HEK293 (cell line): ENCODE measurements around the gene ATP6V0C.

Source experiments
- FEZF1 ChIP-seq: fragments of 450-650 bp; formaldehyde crosslinking; IDR thresholded peaks from 2 replicates; pipeline ENCODE4 v1.5.1; 2016; ENCODE audit warnings: missing biosample characterization, missing genetic modification characterization
- HOXA7 ChIP-seq: sonication (generic); formaldehyde crosslinking; IDR thresholded peaks from 2 replicates; pipeline ENCODE4 v1.8.1; 2022; ENCODE audit warnings: missing genetic modification reagents, borderline replicate concordance
- KLF10 ChIP-seq: fragments of 450-650 bp; IDR thresholded peaks from 2 replicates; pipeline ENCODE4 v1.5.1; 2018; ENCODE audit warnings: missing biosample characterization, mild to moderate bottlenecking, missing genetic modification characterization
- KLF9 ChIP-seq: fragments of 450-650 bp; formaldehyde crosslinking; IDR thresholded peaks from 2 replicates; pipeline ENCODE4 v1.5.1; 2016; ENCODE audit warnings: missing biosample characterization, missing genetic modification characterization, low read depth
- SP2 ChIP-seq: fragments of 450-650 bp; formaldehyde crosslinking; IDR thresholded peaks from 2 replicates; pipeline ENCODE4 v1.5.1; 2016; ENCODE audit warnings: missing biosample characterization, missing genetic modification characterization
- ZBTB8A ChIP-seq: fragments of 450-650 bp; formaldehyde crosslinking; IDR thresholded peaks from 2 replicates; pipeline ENCODE4 v1.5.1; 2016; ENCODE audit warnings: missing biosample characterization, missing genetic modification characterization
- ZFP3 ChIP-seq: fragments of 450-650 bp; formaldehyde crosslinking; IDR thresholded peaks from 2 replicates; pipeline ENCODE4 v1.5.1; 2016; ENCODE audit warnings: low read depth, missing biosample characterization, missing genetic modification characterization
- ZIC2 ChIP-seq: fragments of 450-650 bp; formaldehyde crosslinking; IDR thresholded peaks from 2 replicates; pipeline ENCODE4 v1.5.1; 2016; ENCODE audit warnings: missing biosample characterization, missing genetic modification characterization
- ZNF138 ChIP-seq: fragments of 450-650 bp; formaldehyde crosslinking; IDR thresholded peaks from 2 replicates; pipeline ENCODE4 v1.5.1; 2016; ENCODE audit warnings: missing biosample characterization, missing genetic modification characterization, borderline replicate concordance
- ZNF155 ChIP-seq: fragments of 450-650 bp; formaldehyde crosslinking; IDR thresholded peaks from 2 replicates; pipeline ENCODE4 v1.5.1; 2016; ENCODE audit warnings: missing biosample characterization, missing genetic modification characterization
- ZNF174 ChIP-seq: fragments of 450-650 bp; formaldehyde crosslinking; IDR thresholded peaks from 2 replicates; pipeline ENCODE4 v1.5.0; 2017; ENCODE audit warnings: missing biosample characterization, mild to moderate bottlenecking, missing genetic modification characterization
- ZNF184 ChIP-seq: fragments of 450-650 bp; IDR thresholded peaks from 2 replicates; pipeline ENCODE4 v1.5.1; 2018; ENCODE audit warnings: missing biosample characterization, mild to moderate bottlenecking, missing genetic modification characterization
- ZNF2 ChIP-seq: fragments of 450-650 bp; formaldehyde crosslinking; IDR thresholded peaks from 2 replicates; pipeline ENCODE4 v1.5.1; 2016; ENCODE audit warnings: missing biosample characterization, missing genetic modification characterization
- ZNF214 ChIP-seq: fragments of 450-650 bp; formaldehyde crosslinking; IDR thresholded peaks from 2 replicates; pipeline ENCODE4 v1.5.1; 2017; ENCODE audit warnings: missing biosample characterization, mild to moderate bottlenecking, missing genetic modification characterization, borderline replicate concordance
- ZNF221 ChIP-seq: fragments of 450-650 bp; formaldehyde crosslinking; IDR thresholded peaks from 2 replicates; pipeline ENCODE4 v1.5.1; 2017; ENCODE audit warnings: missing biosample characterization, missing genetic modification characterization, borderline replicate concordance
- ZNF23 ChIP-seq: fragments of 450-650 bp; formaldehyde crosslinking; IDR thresholded peaks from 2 replicates; pipeline ENCODE4 v1.5.1; 2016; ENCODE audit warnings: missing biosample characterization, missing genetic modification characterization, borderline replicate concordance
- ZNF248 ChIP-seq: fragments of 450-650 bp; formaldehyde crosslinking; IDR thresholded peaks from 2 replicates; pipeline ENCODE4 v1.5.1; 2017; ENCODE audit warnings: missing biosample characterization, missing genetic modification characterization
- ZNF324 ChIP-seq: fragments of 450-650 bp; formaldehyde crosslinking; IDR thresholded peaks from 2 replicates; pipeline ENCODE4 v1.5.1; 2016; ENCODE audit warnings: missing biosample characterization, missing genetic modification characterization
- ZNF366 ChIP-seq: fragments of 450-650 bp; formaldehyde crosslinking; conservative IDR thresholded peaks from 2 replicates; pipeline ENCODE4 v1.5.1; 2016; ENCODE audit warnings: missing biosample characterization, missing genetic modification characterization
- ZNF398 ChIP-seq: fragments of 450-650 bp; formaldehyde crosslinking; IDR thresholded peaks from 2 replicates; pipeline ENCODE4 v1.5.1; 2017; ENCODE audit warnings: missing biosample characterization, missing genetic modification characterization
- ZNF433 ChIP-seq: fragments of 450-650 bp; formaldehyde crosslinking; IDR thresholded peaks from 2 replicates; pipeline ENCODE4 v1.5.1; 2016; ENCODE audit warnings: missing biosample characterization, missing genetic modification characterization, low read depth
- ZNF510 ChIP-seq: fragments of 450-650 bp; formaldehyde crosslinking; IDR thresholded peaks from 2 replicates; pipeline ENCODE4 v1.5.1; 2018; ENCODE audit warnings: mild to moderate bottlenecking, missing genetic modification characterization, missing biosample characterization; ENCODE audit not compliant: insufficient replicate concordance
- ZNF529 ChIP-seq: fragments of 450-650 bp; formaldehyde crosslinking; IDR thresholded peaks from 2 replicates; pipeline ENCODE4 v1.5.1; 2017; ENCODE audit warnings: missing genetic modification characterization, missing biosample characterization; ENCODE audit not compliant: insufficient replicate concordance
- ZNF585B ChIP-seq: fragments of 450-650 bp; formaldehyde crosslinking; IDR thresholded peaks from 2 replicates; pipeline ENCODE4 v1.5.1; 2016; ENCODE audit warnings: missing biosample characterization, missing genetic modification characterization
- ZNF610 ChIP-seq: fragments of 450-650 bp; formaldehyde crosslinking; IDR thresholded peaks from 2 replicates; pipeline ENCODE4 v1.5.1; 2016; ENCODE audit warnings: missing biosample characterization, missing genetic modification characterization, borderline replicate concordance
- ZNF629 ChIP-seq: fragments of 450-650 bp; formaldehyde crosslinking; IDR thresholded peaks from 2 replicates; pipeline ENCODE4 v1.5.1; 2017; ENCODE audit warnings: missing biosample characterization, missing genetic modification characterization
- ZNF639 ChIP-seq: fragments of 450-650 bp; formaldehyde crosslinking; IDR thresholded peaks from 2 replicates; pipeline ENCODE4 v1.5.1; 2016; ENCODE audit warnings: missing biosample characterization, missing genetic modification characterization
- ZNF777 ChIP-seq: fragments of 450-650 bp; formaldehyde crosslinking; IDR thresholded peaks from 2 replicates; pipeline ENCODE4 v1.5.1; 2017; ENCODE audit warnings: missing biosample characterization, missing genetic modification characterization, borderline replicate concordance
- ZNF785 ChIP-seq: fragments of 450-650 bp; formaldehyde crosslinking; IDR thresholded peaks from 2 replicates; pipeline ENCODE4 v1.5.1; 2016; ENCODE audit warnings: missing biosample characterization, missing genetic modification characterization
- ZNF792 ChIP-seq: fragments of 450-650 bp; formaldehyde crosslinking; IDR thresholded peaks from 2 replicates; pipeline ENCODE4 v1.5.1; 2016; ENCODE audit warnings: missing biosample characterization, missing genetic modification characterization
- ZSCAN30 ChIP-seq: fragments of 450-650 bp; IDR thresholded peaks from 2 replicates; pipeline ENCODE4 v1.5.1; 2018; ENCODE audit warnings: missing biosample characterization, mild to moderate bottlenecking, missing genetic modification characterization, moderate library complexity
- TF ChIP-seq, protein P1 (sequence below): fragments of 450-650 bp; formaldehyde crosslinking; IDR thresholded peaks from 2 replicates; pipeline ENCODE4 v1.5.1; 2017; ENCODE audit warnings: missing biosample characterization, missing genetic modification characterization
- TF ChIP-seq, protein P2 (sequence below): fragments of 450-650 bp; formaldehyde crosslinking; optimal IDR thresholded peaks from 2 replicates; pipeline ENCODE3; 2016; ENCODE audit warnings: missing biosample characterization, mild to moderate bottlenecking, missing genetic modification characterization
- TF ChIP-seq, protein P3 (sequence below): fragments of 450-650 bp; formaldehyde crosslinking; IDR thresholded peaks from 2 replicates; pipeline ENCODE4 v1.5.1; 2016; ENCODE audit warnings: missing biosample characterization, missing genetic modification characterization, low read depth

The ATP6V0C gene

DNA sequence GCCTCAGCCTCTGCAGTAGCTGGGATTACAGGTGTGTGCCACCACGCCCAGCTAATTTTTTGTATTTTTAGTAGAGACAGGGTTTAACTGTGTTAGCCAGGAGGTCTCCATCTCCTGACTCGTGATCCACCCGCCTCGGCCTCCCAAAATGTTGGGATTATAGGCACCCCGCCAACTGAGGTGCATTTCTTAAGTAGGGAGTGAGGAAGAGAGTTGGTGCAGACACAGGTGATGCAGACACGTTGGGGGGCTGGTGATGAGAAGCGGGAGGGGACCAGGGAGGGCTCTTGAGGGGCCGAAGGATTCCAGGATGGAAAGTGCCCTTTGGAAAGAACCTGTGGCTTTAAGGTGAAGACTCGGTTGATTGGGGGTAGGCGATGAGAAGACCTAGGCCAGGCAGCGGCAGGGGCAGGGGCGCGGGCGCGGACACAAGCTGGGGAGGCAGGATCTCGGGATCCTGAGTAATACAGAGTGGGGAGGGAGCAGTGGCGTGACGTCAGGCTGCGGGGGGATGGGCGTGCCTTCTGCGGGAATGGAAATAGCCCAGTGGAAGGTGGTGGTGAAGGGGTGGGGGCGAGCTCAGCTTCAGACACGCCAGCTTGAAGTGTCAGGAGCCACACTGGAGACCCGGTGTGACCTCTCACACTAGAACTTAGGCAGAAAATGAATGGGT is 2.5 kb upstream of the ATP6V0C start (continued):
- TF ChIP-seq, protein P1, sequence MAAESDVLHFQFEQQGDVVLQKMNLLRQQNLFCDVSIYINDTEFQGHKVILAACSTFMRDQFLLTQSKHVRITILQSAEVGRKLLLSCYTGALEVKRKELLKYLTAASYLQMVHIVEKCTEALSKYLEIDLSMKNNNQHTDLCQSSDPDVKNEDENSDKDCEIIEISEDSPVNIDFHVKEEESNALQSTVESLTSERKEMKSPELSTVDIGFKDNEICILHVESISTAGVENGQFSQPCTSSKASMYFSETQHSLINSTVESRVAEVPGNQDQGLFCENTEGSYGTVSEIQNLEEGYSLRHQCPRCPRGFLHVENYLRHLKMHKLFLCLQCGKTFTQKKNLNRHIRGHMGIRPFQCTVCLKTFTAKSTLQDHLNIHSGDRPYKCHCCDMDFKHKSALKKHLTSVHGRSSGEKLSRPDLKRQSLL (tag by site-specific recombination), result no peak
- TF ChIP-seq ZNF610 (no peak), ZNF324 (tag by site-specific recombination) (no peak), ZNF785 (tag by site-specific recombination) (no peak), ZIC2 (tag by site-specific recombination) (no peak), ZNF510 (no peak), ZNF184 (no peak), KLF10 (tag by site-specific recombination) (no peak), ZNF433 (tag by site-specific recombination) (no peak), ZNF221 (no peak), ZNF529 (tag by site-specific recombination) (no peak), ZNF155 (tag by site-specific recombination) (no peak), ZFP3 (tag by site-specific recombination) (no peak), ZNF398 (tag by site-specific recombination) (peak; percentile 49; the same call in 1 of the 2 replicates), ZNF214 (no peak), ZNF585B (tag by site-specific recombination) (no peak), ZNF366 (tag by site-specific recombination) (no peak), ZNF174 (no peak), ZNF248 (tag by site-specific recombination) (no peak), ZNF23 (tag by site-specific recombination) (no peak), ZNF138 (no peak), ZNF2 (tag by site-specific recombination) (no peak), ZNF629 (tag by site-specific recombination) (peak; percentile 93), ZBTB8A (tag by site-specific recombination) (0 out of 2 replicates have a peak, but pooled peaks have one; percentile 34), HOXA7 (no peak), KLF9 (peak; percentile 71), SP2 (tag by site-specific recombination) (peak; percentile 51), ZNF639 (tag by site-specific recombination) (no peak), FEZF1 (tag by site-specific recombination) (no peak), ZSCAN30 (tag by site-specific recombination) (no peak), ZNF792 (no peak), ZNF777 (no peak)
- TF ChIP-seq, protein P2, sequence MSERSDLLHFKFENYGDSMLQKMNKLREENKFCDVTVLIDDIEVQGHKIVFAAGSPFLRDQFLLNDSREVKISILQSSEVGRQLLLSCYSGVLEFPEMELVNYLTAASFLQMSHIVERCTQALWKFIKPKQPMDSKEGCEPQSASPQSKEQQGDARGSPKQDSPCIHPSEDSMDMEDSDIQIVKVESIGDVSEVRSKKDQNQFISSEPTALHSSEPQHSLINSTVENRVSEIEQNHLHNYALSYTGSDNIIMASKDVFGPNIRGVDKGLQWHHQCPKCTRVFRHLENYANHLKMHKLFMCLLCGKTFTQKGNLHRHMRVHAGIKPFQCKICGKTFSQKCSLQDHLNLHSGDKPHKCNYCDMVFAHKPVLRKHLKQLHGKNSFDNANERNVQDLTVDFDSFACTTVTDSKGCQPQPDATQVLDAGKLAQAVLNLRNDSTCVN (tag by site-specific recombination), result peak; percentile 25
- TF ChIP-seq, protein P3, sequence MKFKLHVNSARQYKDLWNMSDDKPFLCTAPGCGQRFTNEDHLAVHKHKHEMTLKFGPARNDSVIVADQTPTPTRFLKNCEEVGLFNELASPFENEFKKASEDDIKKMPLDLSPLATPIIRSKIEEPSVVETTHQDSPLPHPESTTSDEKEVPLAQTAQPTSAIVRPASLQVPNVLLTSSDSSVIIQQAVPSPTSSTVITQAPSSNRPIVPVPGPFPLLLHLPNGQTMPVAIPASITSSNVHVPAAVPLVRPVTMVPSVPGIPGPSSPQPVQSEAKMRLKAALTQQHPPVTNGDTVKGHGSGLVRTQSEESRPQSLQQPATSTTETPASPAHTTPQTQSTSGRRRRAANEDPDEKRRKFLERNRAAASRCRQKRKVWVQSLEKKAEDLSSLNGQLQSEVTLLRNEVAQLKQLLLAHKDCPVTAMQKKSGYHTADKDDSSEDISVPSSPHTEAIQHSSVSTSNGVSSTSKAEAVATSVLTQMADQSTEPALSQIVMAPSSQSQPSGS (tag by site-specific recombination), result peak; percentile 44
